CD4-positive, alpha-beta T cell treated with Interleukin-6 for 4 hours (primary cell): Measurements from ENCODE around the gene CD248.
"Not testable (repeated sequence)": the region's sequence is repeated elsewhere in the genome, so short reads cannot be mapped to it uniquely, and the experiment has no call there.

Experiments used
- DNase-seq: peaks from one replicate; pipeline ENCODE4 v3.0.0-alpha.2; 2020; ENCODE audit warnings: mixed read lengths

Gene CD248, protein sequence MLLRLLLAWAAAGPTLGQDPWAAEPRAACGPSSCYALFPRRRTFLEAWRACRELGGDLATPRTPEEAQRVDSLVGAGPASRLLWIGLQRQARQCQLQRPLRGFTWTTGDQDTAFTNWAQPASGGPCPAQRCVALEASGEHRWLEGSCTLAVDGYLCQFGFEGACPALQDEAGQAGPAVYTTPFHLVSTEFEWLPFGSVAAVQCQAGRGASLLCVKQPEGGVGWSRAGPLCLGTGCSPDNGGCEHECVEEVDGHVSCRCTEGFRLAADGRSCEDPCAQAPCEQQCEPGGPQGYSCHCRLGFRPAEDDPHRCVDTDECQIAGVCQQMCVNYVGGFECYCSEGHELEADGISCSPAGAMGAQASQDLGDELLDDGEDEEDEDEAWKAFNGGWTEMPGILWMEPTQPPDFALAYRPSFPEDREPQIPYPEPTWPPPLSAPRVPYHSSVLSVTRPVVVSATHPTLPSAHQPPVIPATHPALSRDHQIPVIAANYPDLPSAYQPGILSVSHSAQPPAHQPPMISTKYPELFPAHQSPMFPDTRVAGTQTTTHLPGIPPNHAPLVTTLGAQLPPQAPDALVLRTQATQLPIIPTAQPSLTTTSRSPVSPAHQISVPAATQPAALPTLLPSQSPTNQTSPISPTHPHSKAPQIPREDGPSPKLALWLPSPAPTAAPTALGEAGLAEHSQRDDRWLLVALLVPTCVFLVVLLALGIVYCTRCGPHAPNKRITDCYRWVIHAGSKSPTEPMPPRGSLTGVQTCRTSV

DNA sequence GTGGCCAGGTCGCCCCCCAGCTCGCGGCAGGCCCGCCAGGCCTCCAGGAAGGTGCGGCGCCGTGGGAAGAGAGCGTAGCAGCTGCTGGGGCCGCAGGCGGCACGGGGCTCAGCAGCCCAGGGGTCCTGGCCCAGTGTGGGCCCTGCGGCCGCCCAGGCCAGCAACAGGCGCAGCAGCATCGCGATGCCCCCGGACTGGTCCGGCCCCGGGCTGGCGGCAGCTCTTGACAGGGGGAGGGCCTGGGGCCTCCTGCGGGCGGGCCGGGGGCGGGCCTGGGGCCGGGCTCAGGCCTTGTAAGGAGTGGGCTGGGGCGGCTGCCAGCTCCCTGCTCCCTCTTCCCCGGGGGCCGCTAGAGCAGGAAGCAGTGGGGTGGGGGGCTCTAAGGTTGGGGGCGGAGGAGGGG, at the start of gene CD248:
Gene CD248, minus strand, starts transcription at position 196 of the 403 bp plus-strand sequence. Its CDS starts 17 bp downstream, at position 179.
- DNase-seq = peak; percentile 46

DNA sequence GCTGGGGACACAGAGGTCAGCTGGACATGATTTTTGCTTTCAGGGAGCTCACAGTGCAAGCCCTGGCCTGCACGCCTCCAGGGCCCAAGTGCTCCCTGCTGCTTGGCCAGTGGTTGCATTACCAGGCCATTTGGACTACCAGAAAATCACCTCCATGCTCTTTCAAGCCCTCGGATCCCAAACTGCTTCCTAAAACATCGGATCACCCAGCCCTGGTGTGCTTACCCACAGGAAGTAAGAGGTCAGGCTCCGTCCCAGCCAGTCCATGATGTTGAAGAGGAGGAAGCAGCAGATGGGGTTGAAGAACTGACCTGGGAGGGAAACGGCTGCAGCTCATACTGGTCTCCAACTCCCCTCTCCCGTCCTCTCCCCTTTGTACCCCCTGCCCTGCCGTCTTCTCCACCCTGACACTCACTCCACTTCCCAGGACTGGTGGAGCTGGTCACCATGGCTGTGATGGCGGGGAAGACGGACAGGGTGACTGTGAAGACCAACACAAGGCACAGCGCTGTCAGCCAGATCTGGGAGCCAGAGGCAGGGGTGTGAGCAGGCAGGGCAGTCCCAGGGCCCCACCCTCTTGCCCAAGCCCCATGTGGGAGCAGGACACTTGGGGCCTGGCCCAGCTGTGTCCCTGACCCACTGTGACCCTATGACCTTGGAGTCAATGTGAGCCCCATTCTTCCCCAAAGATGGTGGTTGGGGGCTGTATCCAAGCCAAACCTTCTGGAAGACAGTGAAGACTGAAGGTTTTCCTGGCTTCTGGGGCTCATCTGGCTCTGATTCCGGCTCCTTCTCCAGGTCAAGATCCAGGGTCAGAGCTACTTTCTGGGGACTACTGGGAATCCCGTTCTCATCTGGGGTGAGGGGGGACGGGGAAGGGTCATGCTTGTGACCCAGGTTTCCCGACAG, 49.1 kb upstream of the CD248 start:
- DNase-seq = no peak

DNA sequence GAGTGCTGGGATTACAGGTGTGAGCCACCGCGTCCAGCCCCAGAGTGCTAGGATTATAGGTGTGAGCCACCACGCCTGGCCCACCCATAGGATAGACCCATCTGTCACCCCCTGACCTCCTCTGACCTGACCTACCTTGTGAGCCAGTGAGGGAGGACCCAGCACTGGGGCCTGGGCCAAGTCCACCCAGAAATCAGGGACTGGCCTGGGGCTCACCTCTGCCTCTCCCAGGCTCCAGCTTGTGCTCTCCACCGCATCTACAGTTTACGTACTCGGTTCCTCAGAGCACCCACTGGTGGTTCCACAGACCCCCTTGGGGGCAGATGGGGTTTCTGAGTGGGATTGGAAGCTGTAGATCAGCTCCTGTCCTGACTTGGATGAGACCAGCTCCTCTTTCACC, 48.3 kb upstream of the CD248 start:
- DNase-seq = no peak

DNA sequence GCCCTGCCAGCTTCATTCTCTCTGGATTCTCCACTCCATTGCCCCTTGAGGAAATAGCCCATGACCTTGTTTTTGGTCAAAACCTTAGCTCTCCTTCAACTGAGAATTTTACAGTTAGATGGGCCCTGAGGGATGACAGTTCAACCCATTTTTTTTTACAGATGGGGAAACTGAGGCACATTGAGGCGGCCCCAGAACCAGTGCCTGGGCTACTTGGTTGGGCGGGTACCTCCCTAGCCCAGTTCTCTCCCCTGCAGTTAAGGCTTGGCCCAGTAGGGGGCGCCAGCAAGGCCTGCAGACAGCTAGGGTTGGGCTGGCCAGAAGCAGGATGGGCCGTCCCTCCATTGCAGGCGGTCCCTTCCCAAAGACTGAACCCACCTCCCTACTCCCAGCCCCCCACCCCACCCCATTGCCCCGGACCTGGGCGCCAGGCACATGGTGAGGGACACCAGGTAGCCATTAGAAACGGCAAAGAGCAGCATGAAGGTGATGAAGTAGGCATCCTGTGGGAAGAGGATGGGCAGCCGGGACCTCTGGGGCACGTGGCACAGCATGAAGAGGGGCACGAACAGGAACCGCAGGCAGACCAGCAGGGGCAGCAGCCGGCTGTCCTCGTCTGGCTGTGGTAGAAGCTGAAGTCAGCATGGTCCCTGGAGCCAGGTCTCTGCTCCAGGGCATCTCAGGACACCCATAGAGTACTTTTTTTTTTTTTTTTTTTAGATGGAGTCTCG, 47.1 kb upstream of the CD248 start:
- peak; percentile 73 for DNase-seq

DNA sequence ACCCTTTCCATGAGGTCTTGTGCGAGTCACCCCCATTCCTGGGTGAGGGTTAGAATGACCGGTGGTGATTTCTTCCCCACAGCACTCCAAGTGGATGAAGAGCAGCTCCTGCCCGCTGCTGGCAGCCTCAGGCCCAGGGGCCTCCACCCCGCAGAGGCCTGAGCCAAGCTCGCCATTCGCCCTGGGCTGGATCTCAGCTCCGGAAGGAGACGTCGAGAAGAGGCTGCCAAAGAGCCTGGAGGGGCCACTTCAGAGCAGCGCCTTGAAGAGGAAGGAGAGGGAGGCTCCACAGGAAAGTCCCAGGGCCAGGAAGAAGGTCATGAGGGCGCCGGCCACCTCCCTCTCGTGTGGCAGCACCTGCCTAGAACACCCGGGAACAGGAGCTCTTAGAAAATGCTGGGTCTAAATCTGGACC, 46.4 kb upstream of the CD248 start:
- no peak for DNase-seq

DNA sequence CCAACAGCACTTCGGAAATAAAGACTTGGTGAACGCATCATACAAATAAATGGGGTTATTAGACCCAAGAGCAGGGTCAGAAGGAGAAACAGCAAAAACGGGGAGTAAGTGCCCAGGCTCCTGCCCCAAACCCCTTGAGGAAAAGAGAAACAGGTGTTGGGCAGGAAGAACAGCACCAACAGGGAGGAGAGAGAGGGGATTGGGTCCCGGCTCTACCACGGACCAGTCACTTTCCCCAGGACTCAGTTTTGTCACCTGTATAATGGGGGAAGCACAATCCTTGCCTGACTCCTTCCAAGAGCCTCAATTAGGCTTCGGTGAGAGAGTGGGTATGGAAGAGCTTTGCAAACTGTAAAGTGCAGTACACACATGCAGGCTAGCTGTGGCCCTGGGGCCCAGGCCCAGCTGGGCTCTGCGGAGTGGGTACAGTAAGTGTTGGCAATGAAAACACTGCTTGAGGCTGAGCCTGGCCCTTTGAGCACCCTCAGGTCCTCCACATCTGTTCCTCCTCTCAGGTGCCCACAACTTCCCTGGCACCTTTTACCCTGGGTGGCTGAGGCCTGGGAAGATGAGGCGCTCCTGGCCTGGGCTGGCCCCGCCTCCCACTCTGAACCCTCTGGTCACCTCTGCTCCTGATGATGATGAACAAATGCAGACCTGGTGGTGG, 45.8 kb upstream of the CD248 start:
- DNase-seq = no peak

DNA sequence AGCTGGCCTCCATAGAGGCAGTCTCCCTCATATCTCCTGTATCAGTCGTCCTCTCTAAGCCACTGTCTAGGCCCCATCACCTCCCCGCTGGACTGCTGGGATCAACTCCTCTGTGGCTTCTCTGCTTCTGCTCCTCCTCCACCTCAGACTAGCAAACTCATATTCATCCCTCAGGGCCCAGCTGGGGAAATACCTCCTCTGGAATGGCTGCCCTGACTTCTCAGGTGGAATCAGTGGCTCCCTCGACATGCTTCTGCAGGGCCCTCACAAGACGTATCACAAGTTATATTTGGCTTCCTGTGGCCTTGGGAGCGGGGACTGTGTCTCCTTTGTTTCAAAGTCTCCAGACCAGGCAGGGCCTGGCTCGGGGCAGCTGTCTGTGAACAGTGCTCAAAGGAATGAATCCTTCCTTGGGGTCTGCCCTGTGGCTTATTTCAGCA, 44.7 kb upstream of the CD248 start:
- no peak for DNase-seq

DNA sequence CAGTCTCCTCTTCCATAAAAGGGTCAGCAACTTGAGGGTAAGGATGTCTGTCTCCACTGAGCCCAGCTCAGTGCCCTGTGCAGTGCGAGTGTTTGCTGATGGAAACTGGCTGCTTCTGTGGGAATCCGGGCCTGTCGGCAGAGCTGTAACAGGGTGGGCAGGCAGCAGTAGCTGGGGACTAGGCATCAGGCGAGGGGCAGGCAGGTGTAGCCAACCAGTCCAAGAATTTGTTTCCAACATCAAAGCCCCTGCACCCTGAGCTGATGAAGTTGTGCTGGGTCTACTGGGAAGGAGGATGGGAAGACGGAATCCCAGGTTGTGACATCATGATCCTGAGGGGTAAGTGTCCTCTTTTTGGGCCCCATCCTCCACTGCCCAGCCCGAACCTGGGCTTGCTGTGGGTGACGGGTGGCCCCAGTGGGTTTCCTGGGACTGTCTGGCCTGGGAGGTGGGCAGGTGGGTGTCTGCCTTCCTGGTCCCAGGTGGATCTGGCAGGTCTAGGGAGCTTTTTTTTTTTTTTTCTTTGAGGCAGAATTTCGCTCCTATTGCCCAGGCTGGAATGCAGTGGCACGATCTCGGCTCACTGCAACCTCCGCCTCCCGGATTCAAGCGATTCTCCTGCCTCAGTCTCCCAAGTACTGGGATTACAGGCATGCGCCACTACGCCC, 43.7 kb upstream of the CD248 start:
- no peak for DNase-seq

DNA sequence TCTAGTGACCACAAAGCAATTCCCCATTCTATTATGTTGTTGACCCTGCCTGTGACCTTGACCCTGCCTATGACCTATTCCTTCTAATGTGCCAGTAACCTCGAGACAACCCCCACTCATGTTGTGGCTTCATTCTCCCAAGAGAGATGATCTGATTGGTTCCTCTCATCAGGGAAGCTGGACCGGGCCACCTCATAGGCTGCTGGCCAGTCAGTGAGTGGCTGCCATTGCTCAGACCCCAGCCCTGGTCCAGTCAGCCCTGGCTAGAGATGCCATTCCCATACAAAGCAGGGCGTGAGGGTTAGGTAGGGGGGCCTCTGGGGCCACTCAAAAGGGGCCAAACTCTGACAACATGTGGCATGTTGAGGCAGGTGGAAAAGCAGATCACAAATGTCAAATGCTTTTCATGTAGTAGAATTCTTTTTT, 42.8 kb upstream of the CD248 start:
- DNase-seq = no peak

DNA sequence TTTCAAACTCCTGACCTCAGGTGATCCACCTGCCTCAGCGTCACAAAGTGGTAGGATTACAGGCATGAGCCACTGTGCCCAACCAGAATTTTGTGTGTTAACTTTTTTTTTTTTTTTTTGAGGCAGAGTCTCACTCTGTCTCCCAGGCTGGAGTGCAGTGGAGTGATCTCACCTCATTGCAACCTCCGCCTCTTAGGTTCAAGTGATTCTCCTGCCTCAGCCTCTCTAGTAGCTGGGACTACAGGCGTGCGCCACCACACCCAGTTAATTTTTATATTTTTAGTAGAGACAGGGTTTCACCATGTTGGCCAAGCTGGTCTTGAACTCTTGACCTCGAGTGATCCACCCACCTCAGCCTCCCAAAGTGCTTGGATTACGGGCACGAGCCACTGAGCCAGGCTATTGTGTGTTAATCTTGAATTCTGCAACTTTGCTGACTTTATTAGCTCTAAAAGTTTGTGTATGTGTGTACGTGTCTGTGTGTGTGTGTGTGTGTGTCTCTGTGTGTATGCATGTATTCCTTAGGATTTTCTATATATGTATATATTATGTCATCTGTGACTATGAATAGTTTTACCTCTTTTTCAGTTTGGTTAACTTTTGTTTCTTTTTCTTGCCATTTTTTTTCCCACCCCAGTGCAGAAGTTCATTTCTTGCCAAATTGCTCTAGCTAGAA, 33.9 kb upstream of the CD248 start:
- DNase-seq = not testable (repeated sequence)

DNA sequence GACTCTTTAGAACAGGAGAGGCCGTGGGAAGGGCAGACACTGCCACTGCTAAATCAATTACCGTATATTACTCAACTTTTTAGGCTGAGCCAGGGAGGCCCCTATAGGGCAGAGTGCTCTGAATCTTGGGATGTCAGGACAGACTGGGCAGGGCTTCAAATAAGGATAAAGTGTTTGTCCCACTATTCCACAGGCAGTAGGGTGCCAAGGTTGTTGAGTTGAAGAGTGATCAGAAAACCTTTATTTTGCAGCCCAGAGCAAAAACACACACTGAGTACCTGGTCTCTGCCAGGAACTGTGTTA, 32.2 kb upstream of the CD248 start:
- DNase-seq = no peak

DNA sequence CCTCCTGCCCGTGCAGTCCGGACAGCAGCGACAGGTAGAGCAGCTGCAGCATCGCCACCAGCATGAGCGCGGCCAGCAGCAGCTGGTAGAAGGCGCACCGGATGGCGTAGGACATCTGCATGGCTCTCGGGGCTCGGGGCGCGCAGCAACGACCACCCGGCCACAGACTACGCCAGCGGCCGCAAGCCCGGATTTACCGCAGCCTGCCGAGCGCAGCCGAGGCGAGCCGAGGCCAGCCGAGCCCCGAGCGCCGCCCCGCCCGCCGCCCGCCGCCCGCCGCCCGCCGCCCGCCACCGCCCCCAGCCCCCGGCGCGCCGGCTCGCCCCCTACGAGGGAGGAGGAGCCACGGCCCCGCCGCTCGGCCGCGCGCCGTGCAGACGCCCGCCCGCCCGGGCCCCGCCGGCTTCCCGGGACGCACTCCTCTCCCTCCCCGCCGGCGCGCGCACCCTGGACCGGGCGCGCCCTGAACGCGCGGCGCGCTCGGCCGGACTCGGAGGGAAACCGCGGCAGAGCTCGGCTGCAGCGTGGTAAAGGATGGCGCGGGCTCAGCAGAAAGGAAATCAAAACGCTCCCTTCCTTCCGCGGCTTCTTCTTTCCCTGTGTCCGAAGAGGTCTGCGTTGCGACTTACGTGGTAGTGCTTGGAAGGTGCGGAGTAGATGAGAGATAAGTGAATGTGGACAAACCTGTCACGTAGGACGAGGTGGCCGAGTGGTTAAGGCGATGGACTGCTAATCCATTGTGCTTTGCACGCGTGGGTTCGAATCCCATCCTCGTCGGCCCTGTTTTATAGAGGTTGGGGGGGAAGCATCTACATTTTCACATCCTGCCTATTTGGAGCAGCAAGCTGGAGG, 30.8 kb upstream of the CD248 start, which contains the start of gene B4GAT1:
Gene B4GAT1, minus strand, starts transcription at position 205 of the 852 bp plus-strand sequence. Its CDS starts 84 bp downstream, at position 121.
- DNase-seq = peak; percentile 81

DNA sequence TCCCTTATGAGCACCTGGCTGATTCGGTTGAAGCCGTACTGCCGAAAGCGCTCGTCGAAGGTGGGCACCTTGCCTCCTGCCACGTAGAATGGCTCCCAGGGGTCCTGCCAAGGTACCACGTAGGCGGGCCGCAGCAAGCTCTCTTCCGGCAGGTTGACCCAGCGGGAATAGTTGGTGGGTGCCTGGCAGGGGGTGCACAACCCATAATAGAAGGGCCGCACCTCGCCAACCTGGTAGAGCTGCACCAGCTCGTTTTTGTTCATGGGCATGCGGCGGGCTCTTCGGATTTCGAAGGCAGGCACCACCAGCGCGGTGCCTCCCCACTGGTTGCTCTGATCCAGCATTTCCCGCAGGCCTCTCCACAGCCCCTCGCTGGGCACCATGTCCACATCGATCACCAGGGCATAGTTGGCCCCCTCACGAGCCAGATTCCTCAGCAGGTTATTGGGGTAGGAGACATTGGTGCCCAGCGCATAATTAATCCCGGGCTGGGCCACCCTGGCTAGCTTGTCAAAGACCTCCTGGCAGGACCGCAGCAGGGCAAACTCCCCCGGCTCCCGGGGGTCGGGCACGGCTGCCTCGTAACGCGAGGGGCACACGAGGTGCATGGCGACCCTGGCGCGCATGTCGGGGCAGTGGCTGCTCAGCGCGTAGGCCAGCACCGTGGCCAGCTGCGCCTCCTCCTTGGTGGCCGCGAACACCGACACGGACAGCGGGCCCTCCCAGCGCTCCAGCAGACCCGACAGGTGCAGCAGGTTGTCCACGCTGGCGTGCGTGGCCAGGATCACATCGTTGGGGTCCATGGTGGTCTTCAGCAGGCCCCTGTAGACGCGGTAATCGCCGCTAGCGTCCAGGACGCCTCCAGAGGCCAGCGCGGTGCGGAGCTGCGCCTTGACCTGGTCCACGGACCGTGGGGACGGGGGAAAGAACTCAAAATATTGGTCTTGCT, 29.9 kb upstream of the CD248 start:
- no peak for DNase-seq

DNA sequence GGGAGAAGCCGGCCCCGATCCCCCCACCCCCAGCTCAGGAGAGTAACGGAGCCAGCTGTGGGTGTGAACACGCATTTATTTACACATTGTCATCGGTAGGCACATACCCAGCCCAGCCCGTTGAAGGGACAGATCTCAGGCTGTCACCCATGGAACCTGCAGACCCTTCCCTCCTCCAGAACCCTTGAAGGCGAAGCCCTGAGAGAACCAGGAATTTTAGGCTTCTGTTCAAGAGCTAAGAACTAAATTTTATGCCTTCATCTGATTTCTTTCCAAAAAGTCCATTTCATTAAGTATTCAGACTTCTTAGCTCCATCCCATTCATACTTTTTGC, 28.4 kb upstream of the CD248 start:
- DNase-seq = no peak

DNA sequence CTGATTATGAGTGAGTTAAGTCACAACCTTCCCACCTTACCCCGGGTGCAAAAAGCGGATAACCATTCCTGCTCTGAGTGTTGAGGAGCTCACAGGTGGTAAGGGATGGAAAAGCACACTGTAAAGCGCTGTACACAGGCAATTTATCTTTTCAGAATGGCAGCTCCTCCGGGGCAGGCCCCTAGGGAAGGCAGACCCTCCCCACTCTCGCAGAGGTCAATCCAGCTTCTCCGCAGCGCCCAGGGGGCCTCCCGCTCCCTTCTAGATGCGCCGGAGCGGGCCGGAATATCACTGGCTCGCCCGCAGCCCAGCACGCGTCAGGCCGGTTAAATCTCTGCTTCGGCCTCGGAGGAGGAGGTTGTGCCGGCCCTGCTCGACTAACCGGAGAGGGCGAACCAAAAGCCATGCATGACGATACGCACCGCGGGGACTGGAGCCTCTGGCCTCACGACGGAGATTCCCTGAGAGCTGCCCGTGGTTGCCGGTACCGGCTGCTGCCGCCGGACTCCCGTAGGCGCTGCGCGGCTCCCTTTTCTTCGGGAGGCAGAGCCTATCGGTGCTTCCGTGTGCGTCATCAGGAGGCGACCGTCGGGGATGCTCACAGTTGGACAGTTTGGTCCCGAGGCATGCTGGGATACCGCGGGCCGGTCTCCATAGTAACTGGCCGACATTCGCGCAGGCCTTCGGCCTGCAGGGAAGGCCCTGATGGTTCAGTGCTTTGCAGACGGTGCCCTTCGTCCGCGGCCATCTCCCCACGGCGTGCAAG, 27.9 kb upstream of the CD248 start, which contains the start of gene BRMS1:
Gene BRMS1, minus strand, starts transcription at position 555 of the 766 bp plus-strand sequence. CDS start 2,870 bp downstream, outside the sequence.
- DNase-seq = peak; percentile 98

DNA sequence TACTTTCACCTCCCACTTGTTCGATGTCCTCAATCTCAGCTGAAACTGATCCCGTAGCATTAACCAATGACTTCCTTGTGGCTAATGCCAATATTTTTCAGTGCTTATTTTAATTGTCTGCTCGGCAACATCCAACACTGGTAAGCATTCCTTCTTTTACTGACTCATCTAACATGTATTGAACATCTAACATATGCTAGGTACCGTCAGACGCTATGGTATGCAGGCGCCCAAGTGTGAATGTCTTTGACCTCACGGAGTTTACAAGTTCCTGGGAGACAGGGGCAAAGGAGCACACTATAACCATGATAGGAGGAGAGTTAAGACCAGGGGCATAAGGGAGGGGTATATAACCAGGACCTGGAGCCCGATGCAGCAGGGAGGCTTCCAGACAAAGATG, 26.3 kb upstream of the CD248 start:
- no peak for DNase-seq

DNA sequence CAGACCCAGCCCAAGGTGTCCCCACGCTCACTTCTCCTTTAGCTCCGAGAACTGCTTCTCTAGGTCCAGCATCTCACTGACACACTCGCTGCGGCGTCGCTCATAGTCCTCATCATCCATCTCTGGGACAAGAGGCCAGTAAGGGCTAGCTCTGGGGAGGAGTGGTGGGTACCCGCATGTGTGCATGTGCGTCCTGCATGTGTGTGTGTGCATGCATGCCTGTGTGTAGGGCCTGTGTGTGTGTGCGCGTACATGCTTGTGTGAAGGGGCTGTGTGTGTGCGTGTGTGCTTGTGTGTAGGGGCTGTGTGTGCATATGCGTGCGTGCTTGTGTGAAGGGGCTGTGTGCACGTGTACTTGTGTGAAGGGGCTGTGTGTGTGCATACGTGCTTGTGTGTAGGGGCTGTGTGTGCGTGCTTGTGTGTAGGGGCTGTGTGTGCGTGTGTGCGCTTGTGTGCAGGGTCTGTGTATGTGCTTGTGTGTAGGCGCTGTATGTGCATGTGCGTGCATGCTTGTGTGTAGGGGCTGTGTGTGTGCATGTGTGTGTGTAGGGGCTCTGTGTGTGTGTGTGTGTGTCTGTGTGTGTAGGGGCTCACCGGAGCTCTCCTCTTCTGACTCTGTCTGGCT, 24.8 kb upstream of the CD248 start:
- no peak for DNase-seq
